NCI-H226 (cell line): Measurements from ENCODE around the gene NDST3.
"Not testable (repeated sequence)": the region's sequence is repeated elsewhere in the genome, so short reads cannot be mapped to it uniquely, and the experiment has no call there.

Experiments used
- DNase-seq: peaks from one replicate; pipeline ENCODE4 v3.0.0-alpha.2; 2015

Gene NDST3

GRCh38 chr4:118277243-118277642 is 243.0 kb downstream of the NDST3 start:
- no peak for DNase-seq

GRCh38 chr4:118278473-118279274 is 244.4 kb downstream of the NDST3 start:
- peak; percentile 83 for DNase-seq

- DNase-seq, result no peak
Measured at GRCh38 chr4:118279328-118279727, 245.0 kb downstream of the NDST3 start.

GRCh38 chr4:118279920-118280432 is 245.7 kb downstream of the NDST3 start:
- DNase-seq, result no peak

- no peak for DNase-seq
Measured at GRCh38 chr4:118280501-118281218, 246.4 kb downstream of the NDST3 start.

- no peak for DNase-seq
Measured at GRCh38 chr4:118281611-118282442, 247.5 kb downstream of the NDST3 start.

GRCh38 chr4:118282692-118283091 is 248.4 kb downstream of the NDST3 start:
- DNase-seq, result peak; percentile 57

- DNase-seq, result no peak
Measured at GRCh38 chr4:118284169-118284568, 249.9 kb downstream of the NDST3 start.

- DNase-seq, result no peak
Measured at GRCh38 chr4:118285931-118286330, 251.6 kb downstream of the NDST3 start.

- DNase-seq, result no peak
Measured at GRCh38 chr4:118286685-118287084, 252.4 kb downstream of the NDST3 start.

- DNase-seq, result no peak
Measured at GRCh38 chr4:118287711-118288451, 253.6 kb downstream of the NDST3 start.

GRCh38 chr4:118289794-118290193 is 255.5 kb downstream of the NDST3 start:
- DNase-seq, result no peak

GRCh38 chr4:118290951-118291350 is 256.7 kb downstream of the NDST3 start:
- no peak for DNase-seq

GRCh38 chr4:118296729-118297128 is 262.4 kb downstream of the NDST3 start:
- no peak for DNase-seq

- DNase-seq, result not testable (repeated sequence)
Measured at GRCh38 chr4:118299619-118300018, 265.3 kb downstream of the NDST3 start.

- DNase-seq, result no peak
Measured at GRCh38 chr4:118307643-118308042, 273.4 kb downstream of the NDST3 start.
